RPMI7951 (cell line): ENCODE results near the gene MTMR2. TPM values are rescaled to one million over a fixed set of nuclear protein-coding genes. Genes with fewer than 3 reads are reported as not detected.
"Not testable (repeated sequence)": the region's sequence is repeated elsewhere in the genome, so short reads cannot be mapped to it uniquely, and the experiment has no call there.

ENCODE experiments used
- DNase-seq: peaks from one replicate; pipeline ENCODE4 v3.0.0-alpha.2; 2012; ENCODE audit warnings: low read depth
- total RNA-seq: library from RNA; depleted of rRNA; stranded (reverse); fragments of >200 nt; shearing (Covaris generic); gene quantifications from 2 replicates; pipeline ENCODE4 v1.2.3, GENCODE V29; 2014

The MTMR2 gene
- total RNA-seq, 1 experiment from 2014 or later, result 42.7 TPM

- peak; percentile 16 for DNase-seq
Measured at GRCh38 chr11:95821640-95822039, 102.3 kb downstream of the MTMR2 start.

- DNase-seq, result no peak
Measured at GRCh38 chr11:95816037-95816436, 107.9 kb downstream of the MTMR2 start.

- not testable (repeated sequence) for DNase-seq
Measured at GRCh38 chr11:95811052-95811451, 112.9 kb downstream of the MTMR2 start.

- not testable (repeated sequence) for DNase-seq
Measured at GRCh38 chr11:95806464-95806863, 117.4 kb downstream of the MTMR2 start.

GRCh38 chr11:95805869-95806268 lies 118.0 kb downstream of the MTMR2 start:
- DNase-seq, result no peak

- no peak for DNase-seq
Measured at GRCh38 chr11:95803973-95804372, 119.9 kb downstream of the MTMR2 start.

- DNase-seq, result no peak
Measured at GRCh38 chr11:95802806-95803205, 121.1 kb downstream of the MTMR2 start.

- DNase-seq, result no peak
Measured at GRCh38 chr11:95800438-95800837, 123.5 kb downstream of the MTMR2 start.

GRCh38 chr11:95799546-95799945 lies 124.4 kb downstream of the MTMR2 start:
- DNase-seq, result no peak

- no peak for DNase-seq
Measured at GRCh38 chr11:95796501-95796900, 127.4 kb downstream of the MTMR2 start.

GRCh38 chr11:95795627-95796295 lies 128.1 kb downstream of the MTMR2 start:
- DNase-seq, result no peak

GRCh38 chr11:95794086-95794485 lies 129.8 kb downstream of the MTMR2 start:
- DNase-seq, result no peak

- DNase-seq, result no peak
Measured at GRCh38 chr11:95793116-95793515, 130.8 kb downstream of the MTMR2 start.

GRCh38 chr11:95792700-95793099 lies 131.2 kb downstream of the MTMR2 start:
- DNase-seq, result no peak

- DNase-seq, result no peak
Measured at GRCh38 chr11:95792200-95792599, 131.7 kb downstream of the MTMR2 start.

- no peak for DNase-seq
Measured at GRCh38 chr11:95791709-95792033, 132.2 kb downstream of the MTMR2 start.

GRCh38 chr11:95790933-95791708 lies 132.8 kb downstream of the MTMR2 start:
- DNase-seq, result peak; percentile 49

GRCh38 chr11:95790123-95790932 lies 133.6 kb downstream of the MTMR2 start, which contains the start of gene CEP57:
Gene CEP57 (plus strand): TSS chr11:95790498. CDS start chr11:95790699, 201 bp downstream.
- peak; percentile 99 for DNase-seq

- peak; percentile 99 for DNase-seq
Measured at GRCh38 chr11:95789506-95790122, 134.3 kb downstream of the MTMR2 start, which contains the start of gene FAM76B. Gene FAM76B (minus strand): TSS chr11:95789782. CDS start chr11:95789478, 304 bp downstream.

- peak; percentile 53 for DNase-seq
Measured at GRCh38 chr11:95788921-95789505, 134.9 kb downstream of the MTMR2 start.
